DMS114 treated with DMSO at 0.1 percent for 48 hours (cell line): ENCODE results near the gene TPST2.

Experiments used
- DNase-seq: peaks from one replicate; lab custom pipeline; 2025; ENCODE audit not compliant: unreplicated experiment; lab: John Stamatoyannopoulos, UW

TPST2 gene

DNA sequence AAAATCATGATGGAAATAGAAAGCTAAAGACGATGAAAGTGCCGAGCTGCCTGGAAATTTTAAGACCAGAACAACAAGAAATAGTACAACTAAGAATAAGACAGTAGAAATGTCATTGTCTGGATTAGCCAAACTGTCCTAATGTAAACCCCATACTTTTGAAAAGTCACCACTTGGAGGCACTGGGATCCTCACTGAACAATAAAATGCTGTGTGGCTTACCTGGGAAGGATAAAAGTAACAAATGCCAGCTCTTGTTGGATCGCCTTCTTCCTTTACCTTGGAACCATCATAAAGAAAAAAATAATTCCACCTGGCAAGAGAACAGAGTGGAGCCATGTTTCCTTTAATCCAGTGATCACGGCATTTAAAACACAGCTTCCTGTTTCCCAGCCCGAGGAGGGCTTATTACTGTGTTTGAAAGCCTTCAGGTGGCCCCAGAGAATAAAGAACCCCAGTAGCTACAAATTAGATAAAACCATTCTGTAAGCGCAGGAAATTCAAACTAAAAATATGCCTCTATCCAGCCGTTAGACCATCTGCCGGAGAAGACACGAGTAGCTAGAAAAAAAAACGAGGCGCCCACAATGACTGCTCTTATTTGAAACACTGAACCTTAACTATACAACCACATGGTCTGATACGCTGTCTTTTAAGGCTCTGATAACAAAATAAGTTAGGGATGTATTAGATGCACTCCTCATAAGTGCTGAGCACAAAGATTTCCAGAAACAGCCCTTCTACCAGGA is 110.7 kb downstream of the TPST2 start:
- no peak for DNase-seq

DNA sequence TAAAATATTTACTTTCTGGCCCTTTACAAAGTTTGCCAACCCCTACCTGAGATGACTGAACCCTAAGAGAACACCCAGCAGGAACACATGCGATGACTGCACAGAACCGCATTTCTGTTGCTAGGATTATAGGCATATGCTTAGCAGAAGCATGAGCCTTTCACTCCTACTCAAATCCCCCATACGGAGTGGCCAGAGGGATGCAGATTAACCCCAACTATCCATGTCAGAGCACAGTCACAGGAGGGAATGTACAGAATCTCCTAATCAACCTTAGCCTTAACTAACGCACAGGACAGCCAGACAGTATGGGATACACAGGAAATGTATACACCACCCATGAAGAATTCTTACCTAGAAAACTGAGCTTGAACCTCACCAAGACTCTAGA is 112.6 kb downstream of the TPST2 start:
- DNase-seq: no peak

DNA sequence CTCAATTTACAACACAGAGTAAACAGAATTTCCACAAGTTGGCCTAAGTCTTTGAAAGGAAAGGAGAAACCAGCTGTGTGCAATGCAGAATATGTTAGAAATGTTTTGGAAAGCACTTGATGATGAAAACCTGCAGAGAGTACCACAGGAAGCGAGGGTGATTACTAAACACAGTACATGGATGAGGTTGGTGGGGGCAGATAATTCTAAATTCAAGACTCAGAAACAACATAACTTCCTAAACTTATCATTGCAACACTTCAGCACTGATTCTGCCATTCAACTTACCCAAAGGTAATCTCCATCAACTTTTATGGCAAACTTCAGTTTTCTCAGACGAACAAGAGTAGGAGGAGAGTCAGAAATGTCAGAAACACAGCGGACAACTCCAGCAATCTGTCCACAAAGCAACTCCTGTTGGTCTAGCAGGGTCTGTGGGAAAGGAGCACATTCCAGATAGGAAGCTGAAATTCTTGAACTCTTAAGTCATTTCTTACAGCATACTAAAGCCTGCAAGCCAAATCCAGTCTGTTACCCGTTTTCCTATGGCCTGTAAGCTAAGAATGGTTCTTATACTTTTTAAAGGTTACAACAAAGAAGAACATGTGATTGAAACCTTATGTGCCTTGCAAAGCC is 113.1 kb downstream of the TPST2 start:
- DNase-seq: no peak

DNA sequence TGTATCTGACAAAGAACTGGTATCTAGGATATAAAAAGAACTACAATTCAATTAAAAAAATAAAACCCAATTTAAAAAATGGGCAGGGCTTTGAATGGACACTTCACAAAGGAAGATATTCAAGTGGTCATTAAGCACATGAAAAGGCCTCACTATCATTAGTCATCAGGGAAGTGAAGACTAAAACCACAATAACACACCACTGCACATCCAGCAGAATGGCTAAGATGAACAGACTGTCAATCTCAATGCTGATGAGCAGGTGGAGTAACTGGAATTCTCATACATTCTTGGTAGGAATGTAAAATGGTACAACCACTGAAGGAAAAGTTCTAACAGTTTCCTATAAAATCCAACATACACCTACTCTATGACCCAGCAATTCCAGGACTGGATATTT is 115.2 kb downstream of the TPST2 start:
- no peak for DNase-seq
